Endodermal cell (in vitro differentiated cells): ENCODE measurements around the gene OR4D1. TPM values are rescaled to one million over a fixed set of nuclear protein-coding genes. Genes with fewer than 3 reads are reported as not detected.

Experiments used
- DNase-seq: peaks from one replicate; pipeline ENCODE4 v3.0.0-alpha.2; 2017
- H3K27ac ChIP-seq: 2 replicates; pipeline ENCODE4 v1.5.1; 2013; ENCODE audit warnings: mild to moderate bottlenecking, low read depth, low read length, moderate library complexity
- H3K27me3 ChIP-seq: 2 replicates; pipeline ENCODE4 v1.6.1; 2013; ENCODE audit warnings: mild to moderate bottlenecking, low read length, moderate library complexity; ENCODE audit not compliant: insufficient read depth, control insufficient read depth, poor library complexity, severe bottlenecking
- H3K36me3 ChIP-seq: 2 replicates; pipeline ENCODE4 v1.7.0; 2013; ENCODE audit warnings: mild to moderate bottlenecking, low read length, moderate library complexity; ENCODE audit not compliant: control insufficient read depth, insufficient read depth
- H3K4me1 ChIP-seq: one replicate; pipeline ENCODE4 v1.7.0; 2013; ENCODE audit warnings: low read length; ENCODE audit not compliant: control insufficient read depth, insufficient read depth
- H3K4me3 ChIP-seq: 2 replicates; pipeline ENCODE4 v1.5.1; 2013; ENCODE audit warnings: mild to moderate bottlenecking, low read length, moderate library complexity
- H3K9ac ChIP-seq: 2 replicates; pipeline ENCODE4 v1.6.1; 2013; ENCODE audit warnings: mild to moderate bottlenecking, low read length, moderate library complexity; ENCODE audit not compliant: poor library complexity, severe bottlenecking; ENCODE audit errors: extremely low read depth
- H3K9me3 ChIP-seq: 2 replicates; pipeline ENCODE4 v1.6.1; 2013; ENCODE audit warnings: mild to moderate bottlenecking, low read length, moderate library complexity; ENCODE audit not compliant: control insufficient read depth
- H3K27ac Mint-ChIP-seq: 2 replicates; pipeline ENCODE4 v1.8.0; 2020; ENCODE audit warnings: mixed read lengths
- H3K27me3 Mint-ChIP-seq: 2 replicates; pipeline ENCODE4 v1.8.0; 2021; ENCODE audit warnings: mild to moderate bottlenecking, mixed read lengths; ENCODE audit not compliant: insufficient read depth
- H3K36me3 Mint-ChIP-seq: 2 replicates; pipeline ENCODE4 v1.8.0; 2020; ENCODE audit warnings: low read depth, mixed read lengths
- H3K4me1 Mint-ChIP-seq: 2 replicates; pipeline ENCODE4 v1.8.0; 2020; ENCODE audit warnings: mixed read lengths
- H3K4me3 Mint-ChIP-seq: 2 replicates; pipeline ENCODE4 v1.8.0; 2020; ENCODE audit warnings: mild to moderate bottlenecking, moderate library complexity, mixed read lengths
- H3K9me3 Mint-ChIP-seq: 2 replicates; pipeline ENCODE4 v1.8.0; 2020; ENCODE audit warnings: mild to moderate bottlenecking, mixed read lengths
- CTCF ChIP-seq: fragments of 200-600 bp; sonication (generic); conservative IDR thresholded peaks from 2 replicates; pipeline ENCODE4 v1.5.0; 2021; ENCODE audit warnings: antibody characterized with exemption, mild to moderate bottlenecking
- WGBS, 2 experiments: methylation state at CpG; one replicate each; pipeline versions ENCODE4 v1.1.5 to v1.1.7; 2013; ENCODE audit warnings: missing lambda C conversion rate in 2 of 2, mixed read lengths in 1 of 2; ENCODE audit not compliant: insufficient coverage in 1 of 2, insufficient read length in 1 of 2; 5-methylcytosine and 5-hydroxymethylcytosine counted together
- total RNA-seq, 2 donors: library from RNA; stranded (reverse); fragmentation: NEBNext Ultra II Directional in 1 of 2; extraction: Animal tissue kit (Norgen Biotek cat#: 25700) in 1 of 2; gene quantifications; 2 replicates in 1 of 2; 3 replicates in 1 of 2; pipeline ENCODE4 v1.2.1, GENCODE V29; 2021

Gene OR4D1
- total RNA-seq, 2 donors from 2014 or later: 0.07 to 0.22 TPM

GRCh38 chr17:58111676-58112075 lies 36.5 kb upstream of the OR4D1 start:
- Histone ChIP-seq H3K4me3 (no peak overlapping the region), H3K27ac (no peak overlapping the region), H3K27me3 (peaks cover 30% of the 10 kb centered on the region), H3K9me3 (no peaks in the 10 kb centered on the region), H3K4me1 (no peaks in the 10 kb centered on the region), H3K36me3 (no peaks in the 10 kb centered on the region), H3K9ac (no peak overlapping the region)
- no peak for DNase-seq
- Mint-ChIP-seq H3K9me3 (peaks cover 3% of the 10 kb centered on the region), H3K27me3 (peaks cover 38% of the 10 kb centered on the region), H3K4me1 (peaks cover 15% of the 10 kb centered on the region), H3K27ac (no peak overlapping the region), H3K36me3 (no peaks in the 10 kb centered on the region), H3K4me3 (no peak overlapping the region)
- WGBS, 2 experiments: 76 to 93% methylated on average over 2 to 3 of the region's 3 CpGs
- TF ChIP-seq CTCF: no peak

GRCh38 chr17:58112970-58113631 lies 35.1 kb upstream of the OR4D1 start:
- 53 to 59% methylated on average over 11 to 17 of the region's 17 CpGs for WGBS, 2 experiments
- peaks cover 39% of the 10 kb centered on the region for H3K27me3 Mint-ChIP-seq
- H3K9me3 Mint-ChIP-seq: no peaks in the 10 kb centered on the region
- Histone ChIP-seq H3K4me1 (no peaks in the 10 kb centered on the region), H3K9me3 (no peaks in the 10 kb centered on the region), H3K9ac (no peak overlapping the region), H3K4me3 (no peak overlapping the region), H3K27me3 (peaks cover 43% of the 10 kb centered on the region), H3K27ac (no peak overlapping the region), H3K36me3 (no peaks in the 10 kb centered on the region)
- TF ChIP-seq CTCF: peak; percentile 98
- peak; percentile 96 for DNase-seq
- no peaks in the 10 kb centered on the region for H3K36me3 Mint-ChIP-seq
- H3K4me3 Mint-ChIP-seq: no peak overlapping the region
- H3K27ac Mint-ChIP-seq: no peak overlapping the region
- H3K4me1 Mint-ChIP-seq: peaks cover 15% of the 10 kb centered on the region

- no peak overlapping the region for H3K4me3 Mint-ChIP-seq
- no peaks in the 10 kb centered on the region for H3K36me3 Mint-ChIP-seq
- Histone ChIP-seq H3K27me3 (peaks cover 48% of the 10 kb centered on the region), H3K4me3 (no peak overlapping the region), H3K27ac (no peak overlapping the region), H3K4me1 (no peaks in the 10 kb centered on the region), H3K9ac (no peak overlapping the region), H3K36me3 (no peaks in the 10 kb centered on the region), H3K9me3 (no peaks in the 10 kb centered on the region)
- DNase-seq: no peak
- TF ChIP-seq CTCF: no peak
- H3K27ac Mint-ChIP-seq: no peak overlapping the region
- peaks cover 15% of the 10 kb centered on the region for H3K4me1 Mint-ChIP-seq
- 87 to 88% methylated on average over 4 of the region's 4 CpGs for WGBS, 2 experiments
- H3K9me3 Mint-ChIP-seq: no peaks in the 10 kb centered on the region
- H3K27me3 Mint-ChIP-seq: peaks cover 41% of the 10 kb centered on the region
Measured at GRCh38 chr17:58113947-58114346, 34.2 kb upstream of the OR4D1 start.
